K562 (cell line): Measurements from ENCODE around the gene PPP1R16B. TPM values are rescaled to one million over a fixed set of nuclear protein-coding genes. Genes with fewer than 3 reads are reported as not detected.

Experiments used
- ARID1B ChIP-seq: fragments of 450-650 bp; IDR thresholded peaks from 2 replicates; pipeline ENCODE4 v1.6.1; 2016; ENCODE audit warnings: antibody characterized with exemption, mild to moderate bottlenecking, inconsistent platforms
- ATF4 ChIP-seq: fragments of 450-650 bp; formaldehyde crosslinking; IDR thresholded peaks from 2 replicates; pipeline ENCODE4 v1.4.0; 2022; ENCODE audit warnings: mild to moderate bottlenecking, moderate library complexity
- C11orf30 ChIP-seq: fragments of 450-650 bp; IDR thresholded peaks from 2 replicates; pipeline ENCODE4 v1.6.1; 2016; ENCODE audit warnings: low read depth, mild to moderate bottlenecking
- DDX20 ChIP-seq: fragments of 450-650 bp; IDR thresholded peaks from 2 replicates; pipeline ENCODE4 v1.6.1; 2016; ENCODE audit warnings: missing genetic modification characterization, low read depth, mild to moderate bottlenecking, missing compliant biosample characterization, moderate library complexity
- DEAF1 ChIP-seq: fragments of 450-650 bp; formaldehyde crosslinking; IDR thresholded peaks from 2 replicates; pipeline ENCODE4 v1.4.0; 2020; ENCODE audit warnings: mild to moderate bottlenecking, moderate library complexity
- EHMT2 ChIP-seq: fragments of 450-650 bp; IDR thresholded peaks from 2 replicates; pipeline ENCODE4 v1.6.1; 2018; ENCODE audit warnings: antibody characterized with exemption
- HSF4 ChIP-seq: fragments of 250-450 bp; sonication (Bioruptor Pico); IDR thresholded peaks from 2 replicates; pipeline ENCODE4 v2.1.2; 2022; ENCODE audit warnings: mild to moderate bottlenecking, moderate library complexity, borderline replicate concordance
- MAFF ChIP-seq: IDR thresholded peaks from 2 replicates; pipeline ENCODE4 v1.6.1; 2012; ENCODE audit warnings: low read length, improper control_type of control experiment
- NFRKB ChIP-seq: fragments of 450-650 bp; IDR thresholded peaks from 2 replicates; pipeline ENCODE4 v1.6.1; 2016; ENCODE audit warnings: low read depth
- NUFIP1 ChIP-seq: fragments of 450-650 bp; IDR thresholded peaks from 2 replicates; pipeline ENCODE4 v1.6.1; 2018; ENCODE audit not compliant: partially characterized antibody
- PRPF4 ChIP-seq: fragments of 200-400 bp; formaldehyde crosslinking; IDR thresholded peaks from one replicate; pipeline ENCODE4 v1.6.1; 2017; ENCODE audit warnings: low read length, low read depth, mild to moderate bottlenecking; ENCODE audit not compliant: insufficient read depth, poor library complexity, severe bottlenecking
- RAD21 ChIP-seq, 2 experiments: fragments of 250-450 bp in 1 of 2; fragments of 450-650 bp in 1 of 2; sonication (Bioruptor Pico) in 1 of 2; formaldehyde crosslinking in 1 of 2; IDR thresholded peaks in 1 of 2; conservative IDR thresholded peaks in 1 of 2; 2 replicates each; pipeline versions ENCODE4 v1.4.0 to v1.8.0; 2020 to 2022; ENCODE audit warnings: mild to moderate bottlenecking in 2 of 2, moderate library complexity in 1 of 2
- RFX1 ChIP-seq: fragments of 450-650 bp; IDR thresholded peaks from 2 replicates; pipeline ENCODE4 v1.6.1; 2016; ENCODE audit warnings: mild to moderate bottlenecking, moderate library complexity
- SIN3B ChIP-seq: fragments of 450-650 bp; IDR thresholded peaks from 2 replicates; pipeline ENCODE4 v1.6.1; 2017; ENCODE audit warnings: low read depth, mild to moderate bottlenecking, moderate library complexity
- SNAPC5 ChIP-seq: fragments of 250-450 bp; sonication (Bioruptor Pico); IDR thresholded peaks from 2 replicates; pipeline ENCODE4 v1.8.0; 2021; ENCODE audit warnings: moderate library complexity, mild to moderate bottlenecking, inconsistent platforms
- SOX6 ChIP-seq: fragments of 450-650 bp; IDR thresholded peaks from 2 replicates; pipeline ENCODE4 v1.6.1; 2014; ENCODE audit warnings: mild to moderate bottlenecking
- TEAD4 ChIP-seq, 2 experiments: sonication (generic) in 1 of 2; formaldehyde crosslinking in 1 of 2; IDR thresholded peaks; 2 replicates each; pipeline versions ENCODE4 v1.6.1 to v1.8.0; 2012 to 2022; ENCODE audit warnings: borderline replicate concordance in 1 of 2, inconsistent platforms in 1 of 2, low read length in 1 of 2, mild to moderate bottlenecking in 1 of 2, missing genetic modification reagents in 1 of 2
- THRA ChIP-seq: fragments of 450-650 bp; IDR thresholded peaks from 2 replicates; pipeline ENCODE4 v1.6.1; 2017; ENCODE audit warnings: mild to moderate bottlenecking, moderate library complexity
- TOE1 ChIP-seq, 2 experiments: fragments of 450-650 bp in 1 of 2; sonication (generic) in 1 of 2; formaldehyde crosslinking in 1 of 2; IDR thresholded peaks; 2 replicates each; pipeline versions ENCODE4 v1.7.1 to v1.8.0; 2016 to 2022; ENCODE audit warnings: borderline replicate concordance in 2 of 2, mild to moderate bottlenecking in 2 of 2, antibody characterized with exemption in 1 of 2, inconsistent platforms in 1 of 2, low read depth in 1 of 2, missing genetic modification reagents in 1 of 2, moderate library complexity in 1 of 2
- TRIM28 ChIP-seq: fragments of 450-650 bp; IDR thresholded peaks from 2 replicates; pipeline ENCODE4 v1.6.1; 2017
- ZNF644 ChIP-seq: fragments of 200-800 bp; sonication (Bioruptor generic); IDR thresholded peaks from 2 replicates; pipeline ENCODE4 v1.6.1; 2016; ENCODE audit warnings: low read depth, missing genetic modification characterization, missing compliant biosample characterization
- polyA plus RNA-seq, 8 experiments: library from polyadenylated mRNA; depleted of rRNA in 4 of 8; stranded (reverse) in 5 of 8; unstranded in 3 of 8; fragments of >200 nt; fragmentation: Nextera tagmentation in 2 of 8; fragmentation: Illumina TruSeq in 1 of 8; extraction: Ambion mirVana in 2 of 8; extraction: Trizol in 1 of 8; gene quantifications; 2 replicates each; pipeline versions ENCODE4 v1.2.1 to v1.2.3, GENCODE V29; 2011 to 2014; ENCODE audit warnings: inconsistent platforms in 1 of 8, missing spikeins in 1 of 8
- total RNA-seq, 7 experiments: library from RNA; depleted of rRNA in 6 of 7; stranded (reverse); fragments of >200 nt in 6 of 7; fragmentation: Illumina TruSeq in 2 of 7; extraction: Trizol in 2 of 7; gene quantifications; 2 replicates each; pipeline versions ENCODE4 v1.2.1 to v1.2.3, GENCODE V29; 2011 to 2021; ENCODE audit warnings: low replicate concordance in 1 of 7

The PPP1R16B gene
- total and polyA plus RNA-seq, 9 of the 15 experiments (the other 6 are each of a cell fraction or from before 2014, with no cell fraction given), result 1.5 to 11.5 (median 6.8) TPM

- TF ChIP-seq THRA, result no peak
- no peak for TF ChIP-seq TRIM28
- peak; percentile 83 for TF ChIP-seq PRPF4
- TF ChIP-seq NFRKB, result no peak
- TF ChIP-seq RFX1, result no peak
- no peak for TF ChIP-seq MAFF
- TF ChIP-seq SIN3B, result peak; percentile 59
- TF ChIP-seq SOX6, result no peak
- no peak for TF ChIP-seq EHMT2
- TF ChIP-seq HSF4 (CRISPR knock-in tag), result no peak
- TF ChIP-seq DDX20 (tag), result no peak
- TF ChIP-seq ARID1B, result no peak
- no peak for TF ChIP-seq C11orf30
- peak; percentile 22; the same call in 1 of the 2 replicates for TF ChIP-seq TOE1 (IDR thresholded peaks at IDR 0.05; ENCODE audit: borderline replicate concordance)
- peak; percentile 24; the same call in 1 of the 2 replicates for TF ChIP-seq TOE1 (CRISPR knock-in tag; IDR thresholded peaks at IDR 0.05; ENCODE audit: borderline replicate concordance, low read depth)
- TF ChIP-seq TEAD4 (IDR thresholded peaks at IDR 0.05; ENCODE audit: low read length), result peak; percentile 38; the same call in 1 of the 2 replicates
- no peak for TF ChIP-seq TEAD4 (CRISPR knock-in tag; IDR thresholded peaks at IDR 0.05; ENCODE audit: borderline replicate concordance)
- TF ChIP-seq ATF4 (CRISPR knock-in tag), result no peak
- TF ChIP-seq ZNF644 (tag), result no peak
- no peak for TF ChIP-seq SNAPC5 (CRISPR knock-in tag)
- peak; percentile 81 for TF ChIP-seq DEAF1 (CRISPR knock-in tag)
- peak in 1 of 2 experiments; percentile 96; a peak in 3 of 4 replicates for TF ChIP-seq RAD21 (CRISPR knock-in tag; conservative IDR thresholded peaks at IDR 0.05 in 1 of 2, IDR thresholded peaks at IDR 0.05 in 1 of 2)
- TF ChIP-seq NUFIP1, result no peak
Observed at GRCh38 chr20:38926142-38926933, 120.8 kb downstream of the PPP1R16B start, which contains the start of gene FAM83D (continued).
